ENCODE measurements around the gene GFY. TPM values are rescaled to one million over a fixed set of nuclear protein-coding genes. Genes with fewer than 3 reads are reported as not detected.

The GFY gene
- total RNA-seq, 1 donor from 2014 or later, result not detected

DNA sequence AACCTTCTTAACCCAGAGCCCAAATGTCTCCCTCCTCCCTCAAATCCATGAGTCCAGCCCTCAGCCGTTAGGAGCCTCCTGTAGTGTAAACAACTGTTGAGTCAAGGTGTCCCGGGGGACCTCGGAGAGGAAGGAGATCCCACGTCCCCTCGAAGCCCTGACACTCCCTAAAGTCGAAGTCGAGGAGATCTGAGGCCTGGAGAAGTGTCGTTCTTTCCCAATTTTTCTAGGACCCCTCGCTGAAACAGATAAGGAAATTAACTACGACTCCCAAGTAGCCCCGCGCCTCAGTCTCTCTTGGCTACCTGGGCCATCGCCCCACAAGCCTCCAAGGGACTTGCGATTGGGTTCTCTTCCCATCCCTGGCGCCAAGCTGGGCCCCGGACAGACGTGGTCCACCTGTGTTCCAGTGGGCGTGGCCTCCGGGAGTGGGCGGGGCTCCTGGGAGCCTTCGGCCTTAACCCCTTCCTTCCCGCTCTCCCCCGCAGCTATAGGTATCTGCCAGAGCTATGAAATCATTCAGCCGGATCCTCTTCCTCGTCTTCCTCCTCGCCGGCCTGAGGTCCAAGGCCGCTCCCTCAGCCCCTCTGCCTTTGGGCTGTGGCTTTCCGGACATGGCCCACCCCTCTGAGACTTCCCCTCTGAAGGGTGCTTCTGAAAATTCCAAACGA, 869 bp downstream of the GFY start:
- Mint-ChIP-seq H3K4me3 (no peak overlapping the region), H3K27ac (ENCODE audit: unreplicated experiment) (no peak overlapping the region), H3K9me3 (no peaks in the 10 kb centered on the region), H3K4me1 (peaks cover 37% of the 10 kb centered on the region), H3K36me3 (ENCODE audit: low read depth) (no peaks in the 10 kb centered on the region), H3K27me3 (ENCODE audit: low read depth) (peaks cover 97% of the 10 kb centered on the region)
- no peak for DNase-seq (ENCODE audit: low read depth, low spot score)
- TF ChIP-seq, protein P1, sequence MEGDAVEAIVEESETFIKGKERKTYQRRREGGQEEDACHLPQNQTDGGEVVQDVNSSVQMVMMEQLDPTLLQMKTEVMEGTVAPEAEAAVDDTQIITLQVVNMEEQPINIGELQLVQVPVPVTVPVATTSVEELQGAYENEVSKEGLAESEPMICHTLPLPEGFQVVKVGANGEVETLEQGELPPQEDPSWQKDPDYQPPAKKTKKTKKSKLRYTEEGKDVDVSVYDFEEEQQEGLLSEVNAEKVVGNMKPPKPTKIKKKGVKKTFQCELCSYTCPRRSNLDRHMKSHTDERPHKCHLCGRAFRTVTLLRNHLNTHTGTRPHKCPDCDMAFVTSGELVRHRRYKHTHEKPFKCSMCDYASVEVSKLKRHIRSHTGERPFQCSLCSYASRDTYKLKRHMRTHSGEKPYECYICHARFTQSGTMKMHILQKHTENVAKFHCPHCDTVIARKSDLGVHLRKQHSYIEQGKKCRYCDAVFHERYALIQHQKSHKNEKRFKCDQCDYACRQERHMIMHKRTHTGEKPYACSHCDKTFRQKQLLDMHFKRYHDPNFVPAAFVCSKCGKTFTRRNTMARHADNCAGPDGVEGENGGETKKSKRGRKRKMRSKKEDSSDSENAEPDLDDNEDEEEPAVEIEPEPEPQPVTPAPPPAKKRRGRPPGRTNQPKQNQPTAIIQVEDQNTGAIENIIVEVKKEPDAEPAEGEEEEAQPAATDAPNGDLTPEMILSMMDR (conservative IDR thresholded peaks at IDR 0.05), result no peak

DNA sequence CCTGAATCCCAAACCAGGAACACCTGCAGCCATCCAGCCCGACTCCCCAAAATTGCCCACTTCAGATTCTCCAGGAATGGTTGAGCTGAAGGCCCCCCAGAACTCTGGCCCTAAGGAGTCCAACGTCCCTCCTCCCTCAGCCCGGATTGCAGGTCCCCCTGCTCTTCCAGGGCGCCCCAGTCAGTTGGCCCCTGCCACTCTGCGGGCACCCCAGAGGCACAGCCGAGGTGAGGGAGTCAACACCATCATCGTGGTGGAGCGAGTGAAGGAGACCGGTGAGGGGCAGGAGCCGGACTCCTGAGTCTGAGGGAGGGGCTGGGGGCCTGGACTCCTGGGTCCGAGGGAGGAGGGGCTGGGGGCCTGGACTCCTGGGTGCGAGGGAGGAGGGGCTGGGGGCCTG, 2.2 kb downstream of the GFY start:
- no peak overlapping the region for H3K4me3 Mint-ChIP-seq
- TF ChIP-seq, protein P1 (conservative IDR thresholded peaks at IDR 0.05), result no peak
- H3K27me3 Mint-ChIP-seq (ENCODE audit: low read depth), result peaks cover 97% of the 10 kb centered on the region
- no peaks in the 10 kb centered on the region for H3K36me3 Mint-ChIP-seq (ENCODE audit: low read depth)
- H3K4me1 Mint-ChIP-seq, result peaks cover 30% of the 10 kb centered on the region
- no peak for DNase-seq (ENCODE audit: low read depth, low spot score)
- H3K9me3 Mint-ChIP-seq, result no peaks in the 10 kb centered on the region
- H3K27ac Mint-ChIP-seq (ENCODE audit: unreplicated experiment), result no peak overlapping the region

DNA sequence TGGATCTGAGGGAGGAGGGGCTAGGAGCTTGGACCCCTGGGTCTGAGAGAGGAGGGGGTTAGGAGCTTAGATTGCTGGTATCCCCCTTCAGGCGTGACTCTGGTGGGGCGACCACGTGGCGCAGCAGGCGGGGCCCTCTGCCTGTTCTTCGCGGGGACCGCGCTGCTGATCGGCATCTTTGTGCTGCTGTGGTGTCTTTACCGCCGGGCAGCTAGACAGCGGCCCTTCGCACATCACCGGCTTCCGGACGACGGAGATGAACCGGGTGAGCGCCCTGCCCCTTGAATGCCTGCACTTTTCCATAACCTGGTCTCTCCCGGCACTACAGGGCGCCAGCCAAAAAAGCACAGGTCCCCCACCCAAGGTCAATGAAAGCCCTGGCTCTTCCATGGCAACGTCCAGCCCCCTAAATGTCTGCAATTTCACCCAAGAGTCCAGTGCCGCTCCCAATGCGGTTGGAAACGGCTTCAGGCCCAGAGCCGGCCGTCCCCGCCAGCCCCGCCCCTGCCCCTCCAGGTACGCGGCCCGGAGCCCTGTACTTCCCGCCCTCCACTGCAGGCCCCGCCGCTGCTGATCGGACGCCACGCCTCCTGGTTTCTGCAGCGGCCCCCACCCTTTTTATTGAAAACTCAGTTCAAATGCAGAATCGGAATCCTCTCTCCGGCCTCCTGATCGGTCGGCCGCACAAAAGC, 2.8 kb downstream of the GFY start:
- peak overlapping the region; percentile 47 for H3K4me3 Mint-ChIP-seq
- TF ChIP-seq, protein P1 (conservative IDR thresholded peaks at IDR 0.05), result no peak
- no peaks in the 10 kb centered on the region for H3K36me3 Mint-ChIP-seq (ENCODE audit: low read depth)
- peaks cover 26% of the 10 kb centered on the region for H3K4me1 Mint-ChIP-seq
- no peak for DNase-seq (ENCODE audit: low read depth, low spot score)
- H3K27ac Mint-ChIP-seq (ENCODE audit: unreplicated experiment), result no peak overlapping the region
- peaks cover 99% of the 10 kb centered on the region for H3K27me3 Mint-ChIP-seq (ENCODE audit: low read depth)
- no peaks in the 10 kb centered on the region for H3K9me3 Mint-ChIP-seq

DNA sequence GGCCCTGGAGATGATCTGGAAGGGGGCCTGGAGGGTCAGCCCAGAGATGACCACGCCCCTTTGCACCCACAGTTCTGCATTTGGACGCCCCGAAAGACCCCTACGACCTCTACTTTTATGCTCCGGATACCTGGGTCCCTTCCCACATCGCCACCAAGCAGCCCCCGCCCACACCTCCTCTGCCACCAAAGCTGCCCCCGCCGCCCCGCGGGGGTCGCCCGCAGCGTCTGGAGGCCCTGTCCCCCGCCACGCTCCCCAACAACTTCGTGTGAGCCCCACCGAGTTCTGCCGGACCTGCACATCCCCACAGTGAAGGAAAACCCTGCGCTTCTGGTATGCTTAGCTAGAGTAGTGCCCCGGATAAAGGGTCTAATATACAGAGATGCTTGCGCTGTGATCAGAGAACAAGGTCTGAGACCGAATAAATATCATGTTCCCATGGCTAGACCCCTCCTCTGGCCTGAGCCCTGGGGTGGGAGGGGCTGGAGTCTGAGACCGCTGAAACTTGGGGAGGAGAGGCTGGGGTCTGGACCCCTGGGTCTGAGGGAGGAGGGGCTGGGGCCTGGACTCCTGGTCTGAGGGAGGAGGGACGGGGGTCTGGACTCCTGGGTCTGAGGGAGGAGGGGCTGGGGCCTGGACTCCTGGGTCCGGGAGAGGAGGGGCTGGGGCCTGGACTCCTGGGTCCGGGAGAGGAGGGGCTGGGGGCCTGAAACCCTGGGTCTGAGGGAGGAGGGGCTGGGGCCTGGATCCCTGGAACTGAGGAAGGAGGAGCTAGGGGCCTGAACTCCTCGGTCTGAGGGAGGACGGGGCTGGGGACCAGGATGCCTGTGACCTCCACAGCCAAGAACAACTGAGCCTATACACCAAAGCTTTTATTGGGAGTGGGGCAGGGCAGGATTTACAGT, 3.6 kb downstream of the GFY start:
- Mint-ChIP-seq H3K4me3 (no peak overlapping the region), H3K9me3 (no peaks in the 10 kb centered on the region), H3K4me1 (peaks cover 22% of the 10 kb centered on the region), H3K27ac (ENCODE audit: unreplicated experiment) (no peak overlapping the region), H3K36me3 (ENCODE audit: low read depth) (no peaks in the 10 kb centered on the region), H3K27me3 (ENCODE audit: low read depth) (peaks cover 99% of the 10 kb centered on the region)
- no peak for DNase-seq (ENCODE audit: low read depth, low spot score)
- TF ChIP-seq, protein P1 (conservative IDR thresholded peaks at IDR 0.05), result no peak

DNA sequence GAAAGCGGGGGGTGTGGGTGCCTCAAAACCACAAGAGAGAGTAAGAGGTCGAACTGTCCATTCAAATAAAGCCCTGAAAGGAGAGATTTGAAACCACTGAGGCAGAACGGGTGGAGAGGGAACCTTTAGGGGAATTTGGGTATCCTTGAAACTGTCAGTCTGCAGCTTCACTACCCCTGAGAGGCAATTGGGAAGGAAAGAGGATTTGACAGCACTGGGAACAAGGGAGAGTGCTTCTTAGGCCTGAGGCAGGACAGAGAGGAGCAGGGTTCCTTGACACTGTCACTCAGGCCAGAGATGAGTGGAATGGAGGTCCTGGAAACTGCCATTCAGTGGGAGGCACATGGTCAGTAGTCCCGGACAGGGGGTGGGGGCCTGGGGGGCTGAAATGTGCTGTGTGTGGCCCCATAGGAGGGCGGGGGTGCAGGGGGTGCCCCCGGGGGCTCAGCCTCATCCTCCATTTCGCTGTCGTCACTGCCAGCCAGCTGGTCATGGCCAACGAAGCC, 5.0 kb downstream of the GFY start:
- peaks cover 21% of the 10 kb centered on the region for H3K4me1 Mint-ChIP-seq
- no peak for DNase-seq (ENCODE audit: low read depth, low spot score)
- no peaks in the 10 kb centered on the region for H3K9me3 Mint-ChIP-seq
- no peak overlapping the region for H3K27ac Mint-ChIP-seq (ENCODE audit: unreplicated experiment)
- H3K4me3 Mint-ChIP-seq, result no peak overlapping the region
- TF ChIP-seq, protein P1 (conservative IDR thresholded peaks at IDR 0.05), result no peak
- H3K36me3 Mint-ChIP-seq (ENCODE audit: low read depth), result no peaks in the 10 kb centered on the region
- H3K27me3 Mint-ChIP-seq (ENCODE audit: low read depth), result peaks cover 99% of the 10 kb centered on the region
